ENCODE measurements around the gene SUV39H2. TPM values are rescaled to one million over a fixed set of nuclear protein-coding genes. Genes with fewer than 3 reads are reported as not detected.

SUV39H2 gene
- total and polyA plus RNA-seq, 4 donors = 1.8 to 7.5 (median 2.9) TPM

DNA sequence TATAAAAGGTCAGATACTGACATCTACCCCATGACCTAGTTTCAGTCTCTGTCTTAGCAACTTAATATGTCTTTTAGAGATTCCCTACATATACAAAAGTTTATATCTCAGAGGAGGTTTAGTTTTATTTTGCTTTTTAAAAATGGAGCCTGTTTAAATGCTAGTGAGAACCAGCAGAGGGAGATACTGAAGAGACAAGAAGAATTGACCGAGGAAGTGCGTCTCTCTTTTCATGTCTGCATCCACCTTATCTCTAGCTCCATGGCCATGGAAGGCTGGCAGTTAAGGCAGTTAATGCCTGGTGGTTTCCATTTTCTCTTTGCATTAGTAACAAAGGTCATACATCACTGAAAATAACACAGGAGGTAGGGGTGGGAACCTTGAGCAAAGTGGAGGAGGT, 10.7 kb downstream of the SUV39H2 start:
- Histone ChIP-seq H3K4me1 (ENCODE audit: control insufficient read depth in 4 of 4, insufficient read depth in 4 of 4, low read length in 3 of 4) (no peaks in the 10 kb centered on the region), H3K27ac (ENCODE audit: low read depth in 1 of 2, low read length in 2 of 2) (no peak overlapping the region), H3K4me3 (ENCODE audit: low read depth in 1 of 3, low read length in 3 of 3) (no peak overlapping the region), H3K9ac (ENCODE audit: low read depth in 1 of 2, low read length in 2 of 2) (no peak overlapping the region), H3K9me3 (ENCODE audit: control insufficient read depth in 4 of 4, low read length in 3 of 4) (no peaks in the 10 kb centered on the region), H3K27me3 (ENCODE audit: control insufficient read depth in 4 of 4, insufficient read depth in 4 of 4, low read length in 3 of 4) (no peaks in the 10 kb centered on the region), H3K36me3 (ENCODE audit: control insufficient read depth in 4 of 4, insufficient read depth in 3 of 4, low read depth in 1 of 4, low read length in 3 of 4) (no peaks in the 10 kb centered on the region)
- WGBS = 86% methylated on average over 2 of the region's 2 CpGs
- no peak for TF ChIP-seq GABPA (IDR thresholded peaks at IDR 0.05 in 1 of 2, conservative IDR thresholded peaks at IDR 0.05 in 1 of 2)
- TF ChIP-seq CTCF (IDR thresholded peaks at IDR 0.05; ENCODE audit: low read depth, low read length, missing input control) = peak; percentile 19
- TF ChIP-seq RAD21 (IDR thresholded peaks at IDR 0.05) = peak in 1 of 2 donors; percentile 12
- DNase-seq (ENCODE audit: low spot score) = no peak

DNA sequence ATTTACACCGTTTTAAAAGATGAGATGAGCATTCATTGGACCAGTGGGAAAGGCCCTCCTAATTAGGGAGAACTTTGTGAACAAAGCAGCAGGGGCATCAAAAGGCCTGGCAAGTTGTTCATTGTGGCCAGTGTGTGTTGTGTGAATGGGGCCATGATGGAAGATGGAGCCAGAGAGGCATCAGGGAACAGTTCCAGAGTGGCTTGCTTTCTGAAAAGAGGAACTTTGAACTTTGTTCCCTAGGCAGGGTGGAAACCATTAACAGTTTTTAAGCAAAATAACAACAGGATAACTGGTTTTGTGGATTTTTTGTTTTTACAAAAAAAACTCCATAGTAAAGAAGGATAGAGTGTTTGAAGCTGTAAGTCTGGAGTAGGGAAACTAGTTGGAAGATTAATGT, 12.5 kb downstream of the SUV39H2 start:
- no peaks in the 10 kb centered on the region for H3K27me3 ChIP-seq (ENCODE audit: control insufficient read depth in 4 of 4, insufficient read depth in 4 of 4, low read length in 3 of 4)
- TF ChIP-seq SP1 (IDR thresholded peaks at IDR 0.05) (peak; percentile 19), RAD21 (IDR thresholded peaks at IDR 0.05) (no peak), GABPA (IDR thresholded peaks at IDR 0.05 in 1 of 2, conservative IDR thresholded peaks at IDR 0.05 in 1 of 2) (no peak), HNF4A (conservative IDR thresholded peaks at IDR 0.05) (peak; percentile 69 to 71), ATF3 (IDR thresholded peaks at IDR 0.05) (no peak), HNF4G (IDR thresholded peaks at IDR 0.05) (no peak), CTCF (IDR thresholded peaks at IDR 0.05; ENCODE audit: low read depth, low read length, missing input control) (no peak), FOXA1 (IDR thresholded peaks at IDR 0.05) (no peak), YY1 (IDR thresholded peaks at IDR 0.05) (peak; percentile 63), ZBTB33 (IDR thresholded peaks at IDR 0.05) (no peak), RXRA (IDR thresholded peaks at IDR 0.05) (no peak), FOXA2 (IDR thresholded peaks at IDR 0.05) (no peak), NR2F2 (IDR thresholded peaks at IDR 0.05) (no peak), TAF1 (conservative IDR thresholded peaks at IDR 0.05) (no peak), EGR1 (IDR thresholded peaks at IDR 0.05; ENCODE audit: low read depth in 2 of 2) (no peak), JUND (IDR thresholded peaks at IDR 0.05) (no peak)
- TF ChIP-seq, protein P1, sequence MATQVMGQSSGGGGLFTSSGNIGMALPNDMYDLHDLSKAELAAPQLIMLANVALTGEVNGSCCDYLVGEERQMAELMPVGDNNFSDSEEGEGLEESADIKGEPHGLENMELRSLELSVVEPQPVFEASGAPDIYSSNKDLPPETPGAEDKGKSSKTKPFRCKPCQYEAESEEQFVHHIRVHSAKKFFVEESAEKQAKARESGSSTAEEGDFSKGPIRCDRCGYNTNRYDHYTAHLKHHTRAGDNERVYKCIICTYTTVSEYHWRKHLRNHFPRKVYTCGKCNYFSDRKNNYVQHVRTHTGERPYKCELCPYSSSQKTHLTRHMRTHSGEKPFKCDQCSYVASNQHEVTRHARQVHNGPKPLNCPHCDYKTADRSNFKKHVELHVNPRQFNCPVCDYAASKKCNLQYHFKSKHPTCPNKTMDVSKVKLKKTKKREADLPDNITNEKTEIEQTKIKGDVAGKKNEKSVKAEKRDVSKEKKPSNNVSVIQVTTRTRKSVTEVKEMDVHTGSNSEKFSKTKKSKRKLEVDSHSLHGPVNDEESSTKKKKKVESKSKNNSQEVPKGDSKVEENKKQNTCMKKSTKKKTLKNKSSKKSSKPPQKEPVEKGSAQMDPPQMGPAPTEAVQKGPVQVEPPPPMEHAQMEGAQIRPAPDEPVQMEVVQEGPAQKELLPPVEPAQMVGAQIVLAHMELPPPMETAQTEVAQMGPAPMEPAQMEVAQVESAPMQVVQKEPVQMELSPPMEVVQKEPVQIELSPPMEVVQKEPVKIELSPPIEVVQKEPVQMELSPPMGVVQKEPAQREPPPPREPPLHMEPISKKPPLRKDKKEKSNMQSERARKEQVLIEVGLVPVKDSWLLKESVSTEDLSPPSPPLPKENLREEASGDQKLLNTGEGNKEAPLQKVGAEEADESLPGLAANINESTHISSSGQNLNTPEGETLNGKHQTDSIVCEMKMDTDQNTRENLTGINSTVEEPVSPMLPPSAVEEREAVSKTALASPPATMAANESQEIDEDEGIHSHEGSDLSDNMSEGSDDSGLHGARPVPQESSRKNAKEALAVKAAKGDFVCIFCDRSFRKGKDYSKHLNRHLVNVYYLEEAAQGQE (IDR thresholded peaks at IDR 0.05) = no peak
- TF ChIP-seq, protein P2, sequence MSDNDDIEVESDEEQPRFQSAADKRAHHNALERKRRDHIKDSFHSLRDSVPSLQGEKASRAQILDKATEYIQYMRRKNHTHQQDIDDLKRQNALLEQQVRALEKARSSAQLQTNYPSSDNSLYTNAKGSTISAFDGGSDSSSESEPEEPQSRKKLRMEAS (IDR thresholded peaks at IDR 0.05) = no peak
- H3K9ac ChIP-seq (ENCODE audit: low read depth in 1 of 2, low read length in 2 of 2) = no peak overlapping the region
- no peaks in the 10 kb centered on the region for H3K36me3 ChIP-seq (ENCODE audit: control insufficient read depth in 4 of 4, insufficient read depth in 3 of 4, low read depth in 1 of 4, low read length in 3 of 4)
- H3K4me3 ChIP-seq (ENCODE audit: low read depth in 1 of 3, low read length in 3 of 3) = no peak overlapping the region
- H3K9me3 ChIP-seq (ENCODE audit: control insufficient read depth in 4 of 4, low read length in 3 of 4) = no peaks in the 10 kb centered on the region
- no peak for DNase-seq (ENCODE audit: low spot score)
- H3K4me1 ChIP-seq (ENCODE audit: control insufficient read depth in 4 of 4, insufficient read depth in 4 of 4, low read length in 3 of 4) = no peaks in the 10 kb centered on the region
- 97% methylated on average over 1 of the region's 1 CpG for WGBS
- no peak overlapping the region for H3K27ac ChIP-seq (ENCODE audit: low read depth in 1 of 2, low read length in 2 of 2)
